ENCODE measurements around the gene NTHL1. TPM values are rescaled to one million over a fixed set of nuclear protein-coding genes. Genes with fewer than 3 reads are reported as not detected.

Gene NTHL1
- total and polyA plus RNA-seq, 9 of the 15 experiments (the other 6 are each of a cell fraction or from before 2014, with no cell fraction given), result 1.1 to 58.8 (median 17.6) TPM

DNA sequence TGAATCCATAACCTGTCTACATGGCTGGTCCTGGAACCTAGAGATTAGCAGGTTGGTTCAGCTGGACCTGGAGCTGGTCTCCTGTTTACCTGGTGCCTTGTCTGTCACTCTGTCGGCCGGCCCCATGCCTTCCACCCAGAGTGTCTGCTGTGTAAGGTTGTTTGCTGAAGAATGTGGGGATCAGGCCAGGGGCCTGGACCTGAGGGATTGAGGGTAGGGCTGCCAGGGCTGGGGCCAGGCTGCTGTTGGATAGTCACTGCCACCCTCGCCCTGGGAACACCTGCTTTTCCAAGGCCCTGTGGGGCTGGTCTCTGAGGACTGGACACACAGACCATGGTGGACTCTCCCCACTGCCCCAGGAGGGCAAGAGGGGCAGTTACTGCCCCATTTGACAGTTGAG lies 19.5 kb downstream of the NTHL1 start (continued):
- TF ChIP-seq RBM25 (IDR thresholded peaks at IDR 0.05; ENCODE audit: low read depth, low read length, severe bottlenecking), result no peak
- TF ChIP-seq SRF (CRISPR knock-in tag; IDR thresholded peaks at IDR 0.05), result no peak

- peak in 3 of 4 experiments; percentile 66 to 71 (median 67) for DNase-seq (ENCODE audit: extremely low read depth in 1 of 4, low spot score in 3 of 4)
- Histone ChIP-seq H3K4me3 (peak overlapping the region; percentile 61), H3K27me3 (ENCODE audit: control insufficient read depth in 2 of 2, insufficient read depth in 2 of 2, low read length in 2 of 2) (no peaks in the 10 kb centered on the region), H3K4me1 (replicated peaks in 1 of 2; ENCODE audit: control insufficient read depth in 2 of 2, insufficient read depth in 2 of 2, low read length in 2 of 2) (peaks cover 25 to 83% of the 10 kb centered on the region in 2 experiments; a peak in 4 of 5 replicates), H3K27ac (ENCODE audit: extremely low read depth, low read depth, low read length) (0 out of 3 replicates have a peak overlapping the region, but pooled peaks have one; percentile 56), H3K36me3 (ENCODE audit: control insufficient read depth, insufficient read depth, low read length) (peaks cover 7% of the 10 kb centered on the region; the same call in 1 of the 3 replicates), H3K79me2 (ENCODE audit: control insufficient read depth, insufficient read depth, low read length) (peaks cover 16% of the 10 kb centered on the region), H3K4me2 (ENCODE audit: insufficient read depth, low read length) (peak overlapping the region; percentile 93), H4K20me1 (replicated peaks; ENCODE audit: control insufficient read depth, insufficient read depth, low read length) (0 out of 2 replicates have a peak, but pooled peaks cover 7% of the 10 kb centered on the region), H2AFZ (ENCODE audit: low read depth, low read length) (peak overlapping the region; percentile 88), H3K9ac (ENCODE audit: insufficient read depth in 1 of 2, low read depth in 2 of 2, low read length in 2 of 2) (peak overlapping the region; percentile 46 to 85), H3K9me1 (ENCODE audit: control insufficient read depth, insufficient read depth, low read length) (peaks cover 3% of the 10 kb centered on the region), H3K9me3 (replicated peaks; ENCODE audit: control insufficient read depth, insufficient read depth, low read depth, low read length) (no peaks in the 10 kb centered on the region)
- peak; percentile 83 for FAIRE-seq
- ChIA-PET POLR2A (interaction anchor here (0.8 to 1.0 kb wide), 2 partner anchors 127 to 128 kb away, joined by 3 to 5 read pairs; partner anchors contain the start of gene TRAF7), CTCF (ENCODE audit: low intra/inter-chr PET ratio) (no interaction called here)
- TSS peak; percentile 68 for BruUV-seq (replicated peaks)
- 11% methylated on average over 25 of the region's 76 CpGs for WGBS (ENCODE audit: insufficient coverage, low coverage, missing lambda C conversion rate)
- in situ Hi-C loops (cut with MboI), result no loop called here
- ATAC-seq, result peak; percentile 12
- intact Hi-C loops (cut with micrococcal nuclease), result no loop called here
- 0 out of 2 replicates have a peak, but pooled peaks have one; percentile 20 for TF ChIP-seq SMARCA5 (IDR thresholded peaks at IDR 0.05)
- TF ChIP-seq MYC (IDR thresholded peaks at IDR 0.05; ENCODE audit: low read depth, low read length), result peak; percentile 34
- TF ChIP-seq MYC (CRISPR knock-in tag; IDR thresholded peaks at IDR 0.05; ENCODE audit: borderline replicate concordance, low read depth), result no peak
- TF ChIP-seq FOXK2 (conservative IDR thresholded peaks at IDR 0.05 in 1 of 2, IDR thresholded peaks at IDR 0.05 in 1 of 2; ENCODE audit: low read depth in 2 of 2), result peak in 1 of 2 experiments; percentile 51; a peak in 2 of 4 replicates
- TF ChIP-seq RBM14 (IDR thresholded peaks at IDR 0.05; ENCODE audit: borderline replicate concordance, insufficient read depth, low read depth, low read length), result no peak
- TF ChIP-seq, protein P1, sequence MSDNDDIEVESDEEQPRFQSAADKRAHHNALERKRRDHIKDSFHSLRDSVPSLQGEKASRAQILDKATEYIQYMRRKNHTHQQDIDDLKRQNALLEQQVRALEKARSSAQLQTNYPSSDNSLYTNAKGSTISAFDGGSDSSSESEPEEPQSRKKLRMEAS (CRISPR knock-in tag; IDR thresholded peaks at IDR 0.05), result peak; percentile 77
- peak; percentile 74; the same call in 1 of the 2 replicates for TF ChIP-seq ZBTB7A (IDR thresholded peaks at IDR 0.05; ENCODE audit: borderline replicate concordance, control insufficient read depth, low read depth, low read length)
- TF ChIP-seq ZNF740 (CRISPR knock-in tag; IDR thresholded peaks at IDR 0.05), result peak; percentile 95
- peak in 1 of 2 experiments; percentile 90; a peak in 2 of 4 replicates for TF ChIP-seq ZNF740 (tag; IDR thresholded peaks at IDR 0.05)
- 0 out of 2 replicates have a peak, but pooled peaks have one; percentile 24 for TF ChIP-seq DPF2 (IDR thresholded peaks at IDR 0.05)
- TF ChIP-seq NKRF (IDR thresholded peaks at IDR 0.05; ENCODE audit: borderline replicate concordance), result peak; percentile 84; the same call in 1 of the 2 replicates
Observed at GRCh38 chr16:2027024-2028010, 20.3 kb downstream of the NTHL1 start.

All from K562 (cell line).